SK-N-SH (cell line): ENCODE results near the gene UCMA. TPM values are rescaled to one million over a fixed set of nuclear protein-coding genes. Genes with fewer than 3 reads are reported as not detected.

Source experiments
- CTCF ChIA-PET: fragments of 300-600, 350-600 bp; formaldehyde crosslinking; extraction: SDS; loops from one replicate; lab custom pipeline; 2021; lab: Yijun Ruan, JAX
- POLR2A ChIA-PET: fragments of 350-600 bp; sonication (Branson Sonifier 250); formaldehyde crosslinking; extraction: SDS; loops from one replicate; lab custom pipeline; 2020; ENCODE audit warnings: antibody characterized with exemption, inconsistent platforms; lab: Yijun Ruan, JAX
- DNase-seq: peaks from one replicate; pipeline ENCODE4 v3.0.0; 2012
- H2AFZ ChIP-seq: fragments of 200-600 bp; sonication (generic); 2 replicates; pipeline ENCODE4 v1.8.1; 2016; ENCODE audit warnings: antibody characterized with exemption, mild to moderate bottlenecking, low read depth
- H3F3A ChIP-seq: fragments of 200-600 bp; sonication (generic); replicated peaks from 2 replicates; pipeline ENCODE3; 2016; ENCODE audit warnings: antibody characterized with exemption, mild to moderate bottlenecking; ENCODE audit not compliant: insufficient read depth
- H3K27ac ChIP-seq, 2 experiments: fragments of 200-500 bp in 1 of 2; fragments of 200-600 bp in 1 of 2; sonication (Bioruptor generic) in 1 of 2; sonication (generic), shearing (Covaris generic) in 1 of 2; 2 replicates each; pipeline versions ENCODE4 v1.5.1 to v1.6.1; 2014 to 2016; ENCODE audit warnings: low read depth in 2 of 2, inconsistent platforms in 1 of 2, low read length in 1 of 2, mild to moderate bottlenecking in 1 of 2, mixed read lengths in 1 of 2
- H3K27me3 ChIP-seq: fragments of 200-600 bp; sonication (generic), shearing (Covaris generic); 2 replicates; pipeline ENCODE4 v1.6.1; 2016; ENCODE audit warnings: mixed run types; ENCODE audit not compliant: insufficient read depth
- H3K36me3 ChIP-seq, 2 experiments: fragments of 200-500 bp in 1 of 2; fragments of 200-600 bp in 1 of 2; sonication (Bioruptor generic) in 1 of 2; sonication (generic) in 1 of 2; replicated peaks in 1 of 2; 2 replicates each; pipeline versions ENCODE3 to v1.5.1; 2014 to 2016; ENCODE audit warnings: low read length in 1 of 2, mild to moderate bottlenecking in 1 of 2; ENCODE audit not compliant: insufficient read depth in 2 of 2, control insufficient read depth in 1 of 2
- H3K4me1 ChIP-seq, 2 experiments: fragments of 200-500 bp in 1 of 2; fragments of 200-600 bp in 1 of 2; sonication (Bioruptor generic) in 1 of 2; sonication (generic), shearing (Covaris generic) in 1 of 2; 2 replicates each; pipeline versions ENCODE4 v1.5.1 to v1.6.1; 2014 to 2016; ENCODE audit warnings: low read depth in 1 of 2, low read length in 1 of 2, mixed run types in 1 of 2; ENCODE audit not compliant: insufficient read depth in 2 of 2, control insufficient read depth in 1 of 2
- H3K4me2 ChIP-seq: fragments of 200-600 bp; sonication (generic), shearing (Covaris generic); 2 replicates; pipeline ENCODE4 v1.6.1; 2017; ENCODE audit warnings: mixed run types
- H3K4me3 ChIP-seq, 2 experiments: fragments of 200-500 bp in 1 of 2; fragments of 200-600 bp in 1 of 2; sonication (Bioruptor generic) in 1 of 2; sonication (generic), shearing (Covaris generic) in 1 of 2; 2 replicates each; pipeline versions ENCODE4 v1.5.1 to v1.8.1; 2014 to 2016; ENCODE audit warnings: low read depth in 2 of 2, inconsistent platforms in 1 of 2, low read length in 1 of 2, mild to moderate bottlenecking in 1 of 2, mixed read lengths in 1 of 2, moderate library complexity in 1 of 2
- H3K79me2 ChIP-seq: fragments of 200-600 bp; sonication (generic); 2 replicates; pipeline ENCODE4 v1.8.1; 2017; ENCODE audit warnings: mild to moderate bottlenecking; ENCODE audit not compliant: insufficient read depth
- H3K9ac ChIP-seq: fragments of 200-600 bp; sonication (generic); 2 replicates; pipeline ENCODE4 v1.6.1; 2017; ENCODE audit warnings: mixed run types
- H3K9me2 ChIP-seq: fragments of 200-600 bp; sonication (generic); 2 replicates; pipeline ENCODE4 v1.6.1; 2017; ENCODE audit warnings: mixed run types
- H3K9me3 ChIP-seq: fragments of 200-600 bp; sonication (generic); 2 replicates; pipeline ENCODE4 v1.6.1; 2017; ENCODE audit warnings: mixed run types, mild to moderate bottlenecking, moderate library complexity
- H4K20me1 ChIP-seq: fragments of 200-600 bp; sonication (generic); 2 replicates; pipeline ENCODE4 v1.6.1; 2017; ENCODE audit warnings: mild to moderate bottlenecking, mixed run types; ENCODE audit not compliant: insufficient read depth
- FOSL2 ChIP-seq: IDR thresholded peaks from 2 replicates; pipeline ENCODE4 v1.4.0; 2012; ENCODE audit warnings: low read depth, mild to moderate bottlenecking, moderate library complexity, borderline replicate concordance
- FOXJ3 ChIP-seq: sonication (generic); formaldehyde crosslinking; IDR thresholded peaks from 2 replicates; pipeline ENCODE4 v1.5.1; 2020; ENCODE audit warnings: mild to moderate bottlenecking, missing genetic modification reagents
- GABPA ChIP-seq: IDR thresholded peaks from 2 replicates; pipeline ENCODE4 v1.4.0; 2012; ENCODE audit warnings: low read depth, mild to moderate bottlenecking
- JUND ChIP-seq: IDR thresholded peaks from 2 replicates; pipeline ENCODE4 v1.4.0; 2012
- MEF2A ChIP-seq: IDR thresholded peaks from 2 replicates; pipeline ENCODE4 v1.4.0; 2012; ENCODE audit warnings: low read depth, borderline replicate concordance
- MXI1 ChIP-seq: IDR thresholded peaks from 2 replicates; pipeline ENCODE4 v1.6.1; 2012; ENCODE audit warnings: mild to moderate bottlenecking, low read depth, low read length, improper control_type of control experiment
- NFIC ChIP-seq: IDR thresholded peaks from 2 replicates; pipeline ENCODE4 v1.4.0; 2012; ENCODE audit warnings: borderline replicate concordance
- NRF1 ChIP-seq: IDR thresholded peaks from 2 replicates; pipeline ENCODE4 v1.6.1; 2012; ENCODE audit warnings: low read depth, mild to moderate bottlenecking, low read length
- PBX3 ChIP-seq: IDR thresholded peaks from 2 replicates; pipeline ENCODE4; 2012
- RAD21 ChIP-seq: IDR thresholded peaks from 2 replicates; pipeline ENCODE4 v1.6.1; 2012; ENCODE audit warnings: mild to moderate bottlenecking, low read length
- RCOR1 ChIP-seq: fragments of 150-350 bp; IDR thresholded peaks from 2 replicates; pipeline ENCODE4 v1.6.1; 2017; ENCODE audit warnings: antibody characterized with exemption, low read length
- REST ChIP-seq: IDR thresholded peaks from 2 replicates; pipeline ENCODE4 v1.6.1; 2012; ENCODE audit warnings: mild to moderate bottlenecking, low read depth, low read length, moderate library complexity
- RFX5 ChIP-seq: IDR thresholded peaks from 2 replicates; pipeline ENCODE4 v1.6.1; 2012; ENCODE audit warnings: mild to moderate bottlenecking, improper control_type of control experiment, low read length
- SIN3A ChIP-seq: IDR thresholded peaks from 2 replicates; pipeline ENCODE4 v1.6.1; 2012; ENCODE audit warnings: low read depth, mild to moderate bottlenecking, low read length, moderate library complexity, borderline replicate concordance
- TCF12 ChIP-seq: IDR thresholded peaks from 2 replicates; pipeline ENCODE4 v1.4.0; 2012
- TEAD4 ChIP-seq: IDR thresholded peaks from 2 replicates; pipeline ENCODE4 v1.4.0; 2012; ENCODE audit warnings: mild to moderate bottlenecking, borderline replicate concordance; ENCODE audit not compliant: insufficient read depth
- USF2 ChIP-seq: fragments of 150-350 bp; IDR thresholded peaks from 2 replicates; pipeline ENCODE4 v1.6.1; 2017; ENCODE audit warnings: antibody characterized with exemption, low read length, low read depth, borderline replicate concordance
- YY1 ChIP-seq: IDR thresholded peaks from 2 replicates; pipeline ENCODE4 v1.4.0; 2012; ENCODE audit warnings: low read depth, mild to moderate bottlenecking
- WGBS: methylation state at CpG from one replicate; pipeline ENCODE4 v1.1.6; 2017; ENCODE audit warnings: low lambda C conversion rate; 5-methylcytosine and 5-hydroxymethylcytosine counted together
- polyA plus RNA-seq, 3 experiments: library from polyadenylated mRNA; depleted of rRNA; stranded (reverse); fragments of >200 nt; gene quantifications; 2 replicates each; pipeline ENCODE4 v1.2.3, GENCODE V29; 2012

The UCMA gene
- polyA plus RNA-seq, 1 of the 3 experiments (the other 2 are of a cell fraction), result not detected

- Histone ChIP-seq H3F3A (no peaks in the 10 kb centered on the region), H3K36me3 (peaks cover 0 to 3% of the 10 kb centered on the region in 2 experiments), H3K4me2 (no peak overlapping the region), H3K27ac (no peak overlapping the region), H3K27me3 (no peaks in the 10 kb centered on the region), H3K9ac (no peak overlapping the region), H4K20me1 (no peaks in the 10 kb centered on the region), H3K4me3 (no peak overlapping the region), H3K9me3 (no peaks in the 10 kb centered on the region), H2AFZ (no peak overlapping the region), H3K4me1 (no peaks in the 10 kb centered on the region), H3K79me2 (no peaks in the 10 kb centered on the region), H3K9me2 (no peaks in the 10 kb centered on the region)
- ChIA-PET CTCF (interaction anchor here (0.8 kb wide), 1 partner anchor 84 kb away, joined by 4 read pairs; no protein-coding TSS in a partner anchor), POLR2A (no interaction called here)
- TF ChIP-seq SIN3A (no peak), GABPA (no peak), REST (no peak), TEAD4 (no peak), RFX5 (no peak), MXI1 (no peak), TCF12 (no peak), RAD21 (no peak), NRF1 (no peak), MEF2A (no peak), NFIC (no peak), FOXJ3 (CRISPR knock-in tag) (no peak), JUND (no peak), YY1 (no peak), FOSL2 (no peak), USF2 (no peak), PBX3 (no peak), RCOR1 (no peak)
- 91% methylated on average over 4 of the region's 4 CpGs for WGBS
- no peak for DNase-seq
These were observed 15.3 kb downstream of the UCMA start for GRCh38 chr10:13218878-13219277.
